Epithelial cell of proximal tubule (primary cell): Measurements from ENCODE around the gene LARGE1. TPM values are rescaled to one million over a fixed set of nuclear protein-coding genes. Genes with fewer than 3 reads are reported as not detected.

Experiments used
- DNase-seq: peaks from one replicate; pipeline ENCODE4 v3.0.0-alpha.2; 2011; ENCODE audit warnings: low read depth
- H3K4me3 ChIP-seq: 2 replicates; pipeline ENCODE4 v1.5.1; 2011; ENCODE audit warnings: low read depth, mild to moderate bottlenecking, low read length
- total RNA-seq: library from RNA; depleted of rRNA; stranded (reverse); fragments of >200 nt; gene quantifications from 2 replicates; pipeline ENCODE4 v1.2.3, GENCODE V29; 2015
- TF ChIP-seq, protein P1 (sequence below): conservative IDR thresholded peaks from 2 replicates; pipeline ENCODE4 v1.5.1; 2012; ENCODE audit warnings: low read depth, mild to moderate bottlenecking, low read length

The LARGE1 gene
- total RNA-seq, 1 donor from 2014 or later = 18.3 TPM

DNA sequence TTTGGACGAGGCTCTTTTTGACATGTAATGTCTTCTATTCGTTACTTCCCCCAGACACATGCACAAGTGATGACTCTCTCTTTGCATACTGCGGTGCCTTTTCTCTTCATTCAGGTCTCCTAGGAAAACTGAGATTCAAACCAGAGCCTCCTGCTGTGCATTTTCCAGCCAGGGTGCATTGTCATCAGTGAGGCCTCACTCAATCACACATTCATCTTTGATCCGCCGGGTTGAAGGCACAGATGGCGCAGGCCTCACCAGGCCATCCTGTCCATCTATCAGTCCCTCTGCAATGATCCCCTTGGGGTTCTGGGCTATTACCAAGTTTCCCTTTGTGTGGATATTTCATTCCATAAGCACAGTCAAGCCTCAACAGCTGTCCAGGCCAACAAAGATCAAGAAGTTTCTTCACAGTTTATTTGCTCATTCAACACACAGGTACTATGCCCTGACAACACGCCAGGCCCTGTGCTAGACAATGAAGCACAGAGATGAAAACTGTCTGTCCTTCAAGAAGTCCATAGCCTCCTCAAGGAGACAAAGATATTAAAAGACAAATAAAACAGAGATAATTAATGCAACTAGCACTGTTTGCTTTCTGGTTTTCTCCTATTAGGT lies 107.8 kb downstream of the LARGE1 start:
- no peak for DNase-seq
- no peak overlapping the region for H3K4me3 ChIP-seq
- TF ChIP-seq, protein P1, sequence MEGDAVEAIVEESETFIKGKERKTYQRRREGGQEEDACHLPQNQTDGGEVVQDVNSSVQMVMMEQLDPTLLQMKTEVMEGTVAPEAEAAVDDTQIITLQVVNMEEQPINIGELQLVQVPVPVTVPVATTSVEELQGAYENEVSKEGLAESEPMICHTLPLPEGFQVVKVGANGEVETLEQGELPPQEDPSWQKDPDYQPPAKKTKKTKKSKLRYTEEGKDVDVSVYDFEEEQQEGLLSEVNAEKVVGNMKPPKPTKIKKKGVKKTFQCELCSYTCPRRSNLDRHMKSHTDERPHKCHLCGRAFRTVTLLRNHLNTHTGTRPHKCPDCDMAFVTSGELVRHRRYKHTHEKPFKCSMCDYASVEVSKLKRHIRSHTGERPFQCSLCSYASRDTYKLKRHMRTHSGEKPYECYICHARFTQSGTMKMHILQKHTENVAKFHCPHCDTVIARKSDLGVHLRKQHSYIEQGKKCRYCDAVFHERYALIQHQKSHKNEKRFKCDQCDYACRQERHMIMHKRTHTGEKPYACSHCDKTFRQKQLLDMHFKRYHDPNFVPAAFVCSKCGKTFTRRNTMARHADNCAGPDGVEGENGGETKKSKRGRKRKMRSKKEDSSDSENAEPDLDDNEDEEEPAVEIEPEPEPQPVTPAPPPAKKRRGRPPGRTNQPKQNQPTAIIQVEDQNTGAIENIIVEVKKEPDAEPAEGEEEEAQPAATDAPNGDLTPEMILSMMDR = no peak

GRCh38 chr22:33811686-33812085 lies 108.6 kb downstream of the LARGE1 start:
- TF ChIP-seq, protein P1 = no peak
- H3K4me3 ChIP-seq = no peak overlapping the region
- no peak for DNase-seq

- H3K4me3 ChIP-seq = no peak overlapping the region
- TF ChIP-seq, protein P1 = no peak
- no peak for DNase-seq
Measured at GRCh38 chr22:33811208-33811607, 109.1 kb downstream of the LARGE1 start.

- no peak overlapping the region for H3K4me3 ChIP-seq
- TF ChIP-seq, protein P1 = no peak
- DNase-seq = no peak
Measured at GRCh38 chr22:33807470-33807869, 112.8 kb downstream of the LARGE1 start.

GRCh38 chr22:33806191-33806590 lies 114.1 kb downstream of the LARGE1 start:
- no peak overlapping the region for H3K4me3 ChIP-seq
- no peak for DNase-seq
- TF ChIP-seq, protein P1 = no peak

GRCh38 chr22:33803371-33804282 lies 116.6 kb downstream of the LARGE1 start:
- no peak overlapping the region for H3K4me3 ChIP-seq
- TF ChIP-seq, protein P1 = no peak
- DNase-seq = peak; percentile 10
